GM19240 (cell line): ENCODE measurements around the gene CYB561D1.

Experiments
- DNase-seq: peaks from one replicate; pipeline ENCODE4 v3.0.0; 2011; ENCODE audit warnings: low spot score; ENCODE audit not compliant: insufficient read length

Gene CYB561D1

GRCh38 chr1:109546311-109547109 is 52.6 kb downstream of the CYB561D1 start:
- DNase-seq, result peak; percentile 98

DNA sequence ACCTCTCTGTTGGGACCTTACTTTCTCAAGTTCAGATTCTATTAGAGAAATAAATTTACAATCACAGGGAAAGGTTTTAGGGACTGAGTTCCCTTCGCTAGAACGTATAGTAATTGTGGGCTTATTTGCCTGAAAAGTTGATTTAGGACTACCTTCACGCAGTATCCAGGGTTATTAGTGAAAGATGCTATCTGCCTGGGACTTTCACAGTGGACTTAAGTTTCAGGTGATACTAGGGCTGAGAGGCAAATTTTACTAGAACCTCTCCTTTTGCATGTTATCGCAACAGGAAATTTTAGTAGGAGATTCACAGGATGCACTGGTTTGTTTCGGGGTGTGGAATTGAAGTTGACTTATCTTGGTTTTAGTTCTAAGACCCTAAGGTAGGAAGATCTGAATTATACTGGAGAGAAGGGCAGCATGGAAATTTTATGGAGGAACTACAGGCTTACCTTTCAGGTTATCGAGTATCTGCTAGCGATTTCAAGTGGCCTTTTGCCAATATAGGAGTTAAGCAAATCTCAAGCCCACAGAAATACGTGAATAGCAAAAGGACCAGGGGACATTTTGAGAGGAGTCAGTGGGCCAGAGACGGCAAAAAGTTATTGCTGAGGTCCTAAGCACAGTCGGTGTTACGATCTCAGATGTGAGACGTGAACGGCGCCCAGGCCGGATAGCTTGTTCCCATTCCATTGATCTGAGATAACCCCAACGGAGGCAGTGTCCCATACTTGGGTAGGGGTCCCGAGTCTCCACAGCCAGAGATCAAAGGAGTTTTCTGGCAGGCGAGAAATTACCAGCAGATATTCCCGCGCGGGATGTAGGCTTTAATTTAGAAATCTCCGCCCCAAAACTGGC is 53.8 kb downstream of the CYB561D1 start:
- DNase-seq, result no peak

DNA sequence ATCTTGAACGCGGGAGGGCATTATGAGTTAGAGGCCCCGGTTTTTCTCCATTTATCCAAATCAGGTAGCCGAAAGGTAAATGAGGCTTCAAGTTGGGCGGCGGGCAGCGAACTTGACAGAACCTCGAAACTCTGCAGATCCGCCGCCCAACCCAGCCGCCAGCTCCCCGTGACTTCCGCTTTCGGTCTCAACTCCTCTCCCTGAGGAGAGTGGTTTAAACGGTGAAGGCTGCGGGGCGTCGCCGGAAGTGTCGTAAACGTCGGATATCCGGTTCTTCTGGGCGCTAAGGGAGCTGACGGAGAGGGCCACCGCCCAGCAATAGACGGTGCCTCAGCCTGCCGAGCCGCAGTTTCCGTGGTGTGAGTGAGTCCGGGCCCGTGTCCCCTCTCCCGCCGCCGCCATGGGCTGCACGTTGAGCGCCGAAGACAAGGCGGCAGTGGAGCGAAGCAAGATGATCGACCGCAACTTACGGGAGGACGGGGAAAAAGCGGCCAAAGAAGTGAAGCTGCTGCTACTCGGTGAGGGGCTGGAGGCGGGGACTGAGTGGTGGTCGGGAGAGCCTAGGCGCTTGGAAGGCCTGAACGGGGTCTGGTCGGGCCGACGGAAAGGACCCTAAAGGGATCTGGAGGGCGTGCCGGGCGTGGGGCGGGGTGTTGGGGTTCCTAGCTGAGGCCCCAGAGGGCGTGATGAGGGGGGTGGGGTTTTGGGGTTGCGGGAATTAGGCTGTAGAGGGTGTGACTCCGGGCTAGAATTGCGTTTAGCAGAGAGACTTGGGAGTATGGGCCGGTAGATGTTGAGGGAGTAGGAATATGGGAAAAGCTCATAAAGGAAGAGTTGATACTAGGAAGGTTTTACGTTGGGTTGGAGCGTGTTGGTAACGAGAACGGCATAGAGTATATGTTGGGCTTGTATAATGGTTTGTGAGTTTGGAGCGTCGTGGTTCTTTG is 54.7 kb downstream of the CYB561D1 start, which contains the start of gene GNAI3:
GNAI3 (plus strand) TSS at position 295 of the 947 bp plus-strand sequence; CDS start at position 401, 106 bp downstream.
- peak; percentile 94 for DNase-seq
